Parathyroid adenoma (tissue), 2 donors: Measurements from ENCODE around the gene FREM3.
A peak's percentile ranks its signal among the peaks of the same experiment; 100 is the strongest.

ENCODE experiments used
- H2AFZ ChIP-seq: fragments of 300-600 bp; sonication (generic); one replicate; pipeline ENCODE4 v1.7.0; 2017; ENCODE audit warnings: antibody characterized with exemption, mild to moderate bottlenecking
- H3K27ac ChIP-seq: fragments of 300-600 bp; sonication (generic); one replicate; pipeline ENCODE4 v1.7.0; 2017
- H3K27me3 ChIP-seq: fragments of 300-600 bp; sonication (generic); one replicate; pipeline ENCODE4 v1.7.0; 2017; ENCODE audit warnings: low read length; ENCODE audit not compliant: control insufficient read depth, insufficient read depth
- H3K36me3 ChIP-seq: fragments of 300-600 bp; sonication (generic); one replicate; pipeline ENCODE4 v1.7.0; 2017; ENCODE audit warnings: low read length; ENCODE audit not compliant: control insufficient read depth, insufficient read depth
- H3K4me1 ChIP-seq: fragments of 300-600 bp; sonication (generic); one replicate; pipeline ENCODE4 v1.7.0; 2017; ENCODE audit warnings: control low read depth
- H3K4me2 ChIP-seq: fragments of 300-600 bp; sonication (generic); one replicate; pipeline ENCODE4 v1.7.0; 2017; ENCODE audit warnings: low read length
- H3K4me3 ChIP-seq: fragments of 300-600 bp; sonication (generic); one replicate; pipeline ENCODE4 v1.7.0; 2017; ENCODE audit warnings: low read depth, low read length
- H3K79me2 ChIP-seq: fragments of 300-600 bp; sonication (generic); one replicate; pipeline ENCODE4 v1.7.0; 2017; ENCODE audit warnings: control low read depth
- H3K9ac ChIP-seq: fragments of 300-600 bp; sonication (generic); one replicate; pipeline ENCODE4 v1.7.0; 2017; ENCODE audit warnings: mild to moderate bottlenecking
- H3K9me3 ChIP-seq: fragments of 300-600 bp; sonication (generic); one replicate; pipeline ENCODE4 v1.7.0; 2017; ENCODE audit warnings: low read length; ENCODE audit not compliant: control insufficient read depth
- TF ChIP-seq, protein P1 (sequence below): fragments of 300-600 bp; sonication (generic); IDR thresholded peaks from one replicate; pipeline ENCODE4 v1.7.0; 2017; ENCODE audit warnings: antibody characterized with exemption, mild to moderate bottlenecking
- donor health status: primary hyperparathyroidism.

Gene FREM3

DNA sequence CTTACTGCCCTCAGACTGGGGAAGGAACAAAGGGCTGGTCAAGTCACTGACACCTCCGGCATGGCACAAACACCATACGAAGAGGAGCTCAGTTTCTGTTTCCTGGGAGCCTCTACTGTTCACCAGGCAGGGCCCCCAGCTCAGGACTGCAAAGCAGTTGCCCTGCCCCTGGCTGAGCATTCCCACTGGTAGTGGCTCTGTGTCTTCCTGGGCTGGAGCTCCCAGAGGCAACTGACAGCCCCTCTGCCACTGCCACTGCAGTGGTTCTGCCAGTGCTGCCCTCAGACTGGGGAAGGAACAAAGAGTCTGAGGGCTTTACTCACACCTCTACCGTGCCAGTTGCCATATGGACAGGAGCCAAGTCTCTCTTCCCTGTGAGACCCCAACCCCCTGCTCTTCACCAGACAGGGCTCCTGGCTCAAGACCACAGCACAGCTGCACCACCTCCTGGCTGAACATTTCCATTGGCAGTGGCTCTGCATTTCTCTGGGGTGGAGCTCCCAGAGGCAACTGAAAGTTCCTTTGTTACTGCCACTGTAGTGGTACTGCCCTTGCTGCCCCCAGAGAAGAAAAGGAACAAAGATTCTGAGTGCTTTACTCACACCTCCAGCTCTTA lies 119.0 kb downstream of the FREM3 start:
- TF ChIP-seq, protein P1, sequence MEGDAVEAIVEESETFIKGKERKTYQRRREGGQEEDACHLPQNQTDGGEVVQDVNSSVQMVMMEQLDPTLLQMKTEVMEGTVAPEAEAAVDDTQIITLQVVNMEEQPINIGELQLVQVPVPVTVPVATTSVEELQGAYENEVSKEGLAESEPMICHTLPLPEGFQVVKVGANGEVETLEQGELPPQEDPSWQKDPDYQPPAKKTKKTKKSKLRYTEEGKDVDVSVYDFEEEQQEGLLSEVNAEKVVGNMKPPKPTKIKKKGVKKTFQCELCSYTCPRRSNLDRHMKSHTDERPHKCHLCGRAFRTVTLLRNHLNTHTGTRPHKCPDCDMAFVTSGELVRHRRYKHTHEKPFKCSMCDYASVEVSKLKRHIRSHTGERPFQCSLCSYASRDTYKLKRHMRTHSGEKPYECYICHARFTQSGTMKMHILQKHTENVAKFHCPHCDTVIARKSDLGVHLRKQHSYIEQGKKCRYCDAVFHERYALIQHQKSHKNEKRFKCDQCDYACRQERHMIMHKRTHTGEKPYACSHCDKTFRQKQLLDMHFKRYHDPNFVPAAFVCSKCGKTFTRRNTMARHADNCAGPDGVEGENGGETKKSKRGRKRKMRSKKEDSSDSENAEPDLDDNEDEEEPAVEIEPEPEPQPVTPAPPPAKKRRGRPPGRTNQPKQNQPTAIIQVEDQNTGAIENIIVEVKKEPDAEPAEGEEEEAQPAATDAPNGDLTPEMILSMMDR = no peak
- H3K4me1 ChIP-seq = no peaks in the 10 kb centered on the region
- H3K36me3 ChIP-seq = no peaks in the 10 kb centered on the region
- H3K4me3 ChIP-seq = no peak overlapping the region
- no peak overlapping the region for H3K4me2 ChIP-seq
- no peak overlapping the region for H2AFZ ChIP-seq
- no peaks in the 10 kb centered on the region for H3K27me3 ChIP-seq
- no peak overlapping the region for H3K27ac ChIP-seq
- no peaks in the 10 kb centered on the region for H3K9me3 ChIP-seq
- no peaks in the 10 kb centered on the region for H3K79me2 ChIP-seq
- H3K9ac ChIP-seq = no peak overlapping the region

DNA sequence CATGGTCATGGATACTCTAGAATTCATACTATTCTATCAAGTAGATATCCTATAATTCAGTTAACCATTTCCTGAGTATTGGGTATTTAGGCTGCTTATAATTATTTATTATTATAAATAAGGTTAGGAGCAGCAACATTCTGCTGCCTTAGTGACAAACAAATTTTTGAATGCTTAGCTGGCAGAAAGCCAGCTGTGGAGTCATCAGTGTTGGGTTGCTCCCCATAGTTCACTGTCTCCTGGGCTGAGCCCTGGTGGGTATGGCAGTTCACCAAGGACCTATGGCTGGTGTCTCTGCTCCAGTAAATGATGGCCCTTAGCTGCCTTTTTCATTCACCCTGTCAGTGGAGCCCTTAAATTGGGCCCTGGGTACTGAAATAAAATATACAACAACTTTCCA lies 125.1 kb downstream of the FREM3 start:
- TF ChIP-seq, protein P1 = no peak
- no peaks in the 10 kb centered on the region for H3K4me1 ChIP-seq

GRCh38 chr4:143564472-143564871 lies 136.0 kb downstream of the FREM3 start:
- Histone ChIP-seq H3K79me2 (no peaks in the 10 kb centered on the region), H3K4me3 (no peak overlapping the region), H3K27me3 (no peaks in the 10 kb centered on the region), H3K9me3 (no peaks in the 10 kb centered on the region), H3K36me3 (no peaks in the 10 kb centered on the region), H3K4me2 (no peak overlapping the region), H3K27ac (no peak overlapping the region), H2AFZ (no peak overlapping the region), H3K4me1 (no peaks in the 10 kb centered on the region), H3K9ac (no peak overlapping the region)
- TF ChIP-seq, protein P1 = no peak

More for the DNA sequence above, 125.1 kb downstream of the FREM3 start:
- H3K4me2 ChIP-seq = no peak overlapping the region
- H3K27me3 ChIP-seq = no peaks in the 10 kb centered on the region
- no peaks in the 10 kb centered on the region for H3K36me3 ChIP-seq
- no peaks in the 10 kb centered on the region for H3K9me3 ChIP-seq
- H3K27ac ChIP-seq = no peak overlapping the region
- no peaks in the 10 kb centered on the region for H3K79me2 ChIP-seq
- H3K9ac ChIP-seq = no peak overlapping the region
- H2AFZ ChIP-seq = no peak overlapping the region
- H3K4me3 ChIP-seq = no peak overlapping the region

DNA sequence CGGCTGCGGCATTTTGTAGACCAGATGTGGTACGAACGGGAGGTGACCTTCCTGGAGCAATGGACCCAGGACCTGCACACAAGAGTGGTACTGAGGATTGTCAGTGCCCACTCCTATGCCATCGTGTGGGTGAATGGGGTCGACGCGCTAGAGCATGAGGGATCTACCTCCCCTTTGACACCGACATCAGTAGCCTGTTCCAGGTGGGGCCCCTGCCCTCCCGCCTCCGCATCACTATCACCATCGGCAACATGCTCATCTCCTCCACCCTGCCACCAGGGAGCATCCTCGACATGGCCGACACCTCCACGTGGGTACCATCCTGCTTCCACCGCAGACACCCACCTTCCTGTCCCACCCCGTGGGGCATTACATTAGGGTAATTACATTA lies 140.7 kb downstream of the FREM3 start:
- H3K4me1 ChIP-seq = no peaks in the 10 kb centered on the region
- H3K9ac ChIP-seq = no peak overlapping the region
- peak overlapping the region; percentile 52 for H3K4me3 ChIP-seq
- no peaks in the 10 kb centered on the region for H3K9me3 ChIP-seq
- H3K4me2 ChIP-seq = peak overlapping the region; percentile 60
- no peak overlapping the region for H3K27ac ChIP-seq
- no peaks in the 10 kb centered on the region for H3K27me3 ChIP-seq
- no peaks in the 10 kb centered on the region for H3K79me2 ChIP-seq
- H2AFZ ChIP-seq = peak overlapping the region; percentile 86
- TF ChIP-seq, protein P1 = no peak
- H3K36me3 ChIP-seq = no peaks in the 10 kb centered on the region
